Body of pancreas (tissue), 4 donors: Measurements from ENCODE around the gene SOX11.

Experiments
- POLR2A ChIP-seq, 3 donors: fragments of 450-650 bp; IDR thresholded peaks; one replicate each; pipeline ENCODE4 v1.6.1; 2016; ENCODE audit warnings: antibody characterized with exemption in 3 of 3, mild to moderate bottlenecking in 2 of 3
- TF ChIP-seq, protein P1 (sequence below), 7 experiments: fragments of 450-650 bp in 4 of 7; fragments of 200-600 bp in 3 of 7; sonication (generic) in 3 of 7; IDR thresholded peaks; one replicate each; pipeline ENCODE4 v1.5.1; 2016 to 2019; ENCODE audit warnings: antibody characterized with exemption in 7 of 7

DNA sequence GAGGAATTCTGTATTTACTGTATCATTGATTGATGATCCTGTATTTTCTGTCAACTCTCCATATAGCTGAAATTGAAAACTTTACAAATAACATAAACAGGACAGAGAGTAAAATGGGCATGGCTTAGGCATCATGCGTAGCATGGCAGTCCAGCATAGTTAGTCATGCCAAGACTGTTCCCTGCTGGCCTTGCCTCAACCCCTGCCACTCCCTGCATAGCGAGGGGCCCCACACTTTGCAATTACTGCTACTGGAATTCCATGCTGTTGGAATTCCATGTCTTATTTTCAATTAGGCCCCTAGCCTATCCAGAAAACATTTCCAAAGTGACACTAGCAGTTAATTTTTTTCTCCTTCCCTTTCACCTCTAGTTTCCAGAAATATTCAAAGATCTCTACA, 15.1 kb upstream of the SOX11 start:
- TF ChIP-seq, protein P1, sequence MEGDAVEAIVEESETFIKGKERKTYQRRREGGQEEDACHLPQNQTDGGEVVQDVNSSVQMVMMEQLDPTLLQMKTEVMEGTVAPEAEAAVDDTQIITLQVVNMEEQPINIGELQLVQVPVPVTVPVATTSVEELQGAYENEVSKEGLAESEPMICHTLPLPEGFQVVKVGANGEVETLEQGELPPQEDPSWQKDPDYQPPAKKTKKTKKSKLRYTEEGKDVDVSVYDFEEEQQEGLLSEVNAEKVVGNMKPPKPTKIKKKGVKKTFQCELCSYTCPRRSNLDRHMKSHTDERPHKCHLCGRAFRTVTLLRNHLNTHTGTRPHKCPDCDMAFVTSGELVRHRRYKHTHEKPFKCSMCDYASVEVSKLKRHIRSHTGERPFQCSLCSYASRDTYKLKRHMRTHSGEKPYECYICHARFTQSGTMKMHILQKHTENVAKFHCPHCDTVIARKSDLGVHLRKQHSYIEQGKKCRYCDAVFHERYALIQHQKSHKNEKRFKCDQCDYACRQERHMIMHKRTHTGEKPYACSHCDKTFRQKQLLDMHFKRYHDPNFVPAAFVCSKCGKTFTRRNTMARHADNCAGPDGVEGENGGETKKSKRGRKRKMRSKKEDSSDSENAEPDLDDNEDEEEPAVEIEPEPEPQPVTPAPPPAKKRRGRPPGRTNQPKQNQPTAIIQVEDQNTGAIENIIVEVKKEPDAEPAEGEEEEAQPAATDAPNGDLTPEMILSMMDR (IDR thresholded peaks at IDR 0.05), result no peak
- no peak for TF ChIP-seq POLR2A (IDR thresholded peaks at IDR 0.05)
